Measurements from ENCODE around the gene TAMALIN.
A peak's percentile ranks its signal among the peaks of the same experiment; 100 is the strongest.

TAMALIN gene

DNA sequence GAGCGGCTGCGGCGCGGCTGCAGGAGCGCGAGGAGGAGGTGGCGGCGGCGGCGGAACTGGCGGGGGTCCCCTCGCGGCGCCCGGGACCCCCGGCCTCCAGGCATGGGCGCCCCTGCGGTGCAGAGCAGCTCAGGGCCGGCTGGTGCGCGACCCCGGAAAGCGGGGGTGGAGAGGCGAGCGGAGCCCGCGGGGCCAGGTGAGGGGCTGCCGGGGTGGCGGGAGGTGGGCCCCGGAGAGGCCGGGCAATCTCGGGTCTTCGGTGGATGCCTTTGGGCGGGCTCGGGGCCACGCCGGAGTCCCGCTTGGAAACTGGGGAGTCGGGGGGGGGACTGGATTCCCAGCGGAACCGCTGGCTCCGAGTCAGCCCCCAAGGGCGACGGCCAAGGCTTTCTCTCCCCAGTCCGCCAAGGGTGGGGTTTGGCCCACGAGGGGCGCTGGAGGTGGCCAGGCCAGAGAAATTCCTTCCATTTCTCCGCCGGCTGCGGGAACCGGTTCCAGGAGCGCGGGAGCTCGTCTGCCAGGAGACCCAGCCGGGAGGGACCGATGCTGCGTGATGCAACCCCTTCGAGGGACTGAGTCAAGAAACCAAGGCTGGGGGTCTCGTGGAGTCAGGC is 30.6 kb downstream of the TAMALIN start:
- DNase-seq = peak; percentile 51

GRCh38 chr12:52038447-52038846 is 31.7 kb downstream of the TAMALIN start:
- no peak for DNase-seq

GRCh38 chr12:52041035-52041434 is 34.3 kb downstream of the TAMALIN start:
- DNase-seq = no peak

DNA sequence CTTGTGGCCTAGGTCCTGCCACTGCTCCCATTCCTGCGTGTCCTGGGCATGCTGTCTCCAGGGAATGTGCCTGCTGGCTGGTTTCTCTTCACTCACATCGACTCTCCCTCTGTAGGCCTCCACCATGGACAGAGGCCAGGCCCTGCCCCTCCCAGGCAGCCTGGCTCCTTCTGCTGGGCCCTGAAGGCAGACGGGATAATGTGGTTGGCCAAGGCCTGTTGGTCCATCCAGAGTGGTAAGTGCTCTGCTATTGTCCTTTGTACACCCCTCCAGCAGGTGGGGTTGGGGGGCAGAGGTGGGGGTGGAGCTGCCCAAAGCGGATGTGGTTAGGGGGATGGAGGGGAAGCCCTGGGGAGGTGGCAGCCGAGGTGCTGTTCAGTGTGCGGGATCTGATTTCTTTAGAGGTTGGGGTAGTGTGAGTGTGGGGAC is 35.0 kb downstream of the TAMALIN start:
- no peak for DNase-seq

DNA sequence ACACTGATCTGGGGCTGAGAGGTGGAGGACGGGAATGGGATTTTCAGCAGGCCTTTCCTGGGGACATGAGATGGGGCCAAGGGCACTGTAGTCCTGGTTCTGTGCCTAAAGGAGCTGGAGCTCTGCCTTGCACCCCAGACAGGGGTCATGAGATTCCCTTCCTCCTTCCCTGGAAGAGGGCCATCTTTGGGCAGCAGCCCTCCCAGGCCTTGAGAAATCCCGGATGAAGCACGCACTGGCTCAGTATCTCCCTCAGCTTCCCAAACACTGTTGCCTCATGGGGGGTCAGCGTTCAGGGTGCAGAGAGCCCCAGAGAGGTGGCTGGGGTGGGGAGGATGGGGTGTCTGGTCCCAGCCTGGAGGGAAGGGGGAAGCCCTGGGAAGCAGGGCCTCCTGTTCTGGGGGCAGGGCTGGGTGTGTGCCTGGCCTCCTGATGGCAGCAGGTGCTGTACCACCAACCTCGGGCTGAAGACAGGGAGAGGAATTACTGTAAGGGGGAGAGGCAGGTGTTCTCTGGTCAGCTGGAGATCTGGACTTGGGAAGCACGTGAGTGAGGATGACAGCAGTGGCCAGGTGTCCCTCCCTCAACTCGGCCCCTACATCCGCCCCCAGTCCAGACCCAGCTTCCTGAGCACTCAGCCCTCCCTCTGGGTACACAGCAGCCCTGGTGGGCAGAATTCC is 36.1 kb downstream of the TAMALIN start:
- DNase-seq = no peak

DNA sequence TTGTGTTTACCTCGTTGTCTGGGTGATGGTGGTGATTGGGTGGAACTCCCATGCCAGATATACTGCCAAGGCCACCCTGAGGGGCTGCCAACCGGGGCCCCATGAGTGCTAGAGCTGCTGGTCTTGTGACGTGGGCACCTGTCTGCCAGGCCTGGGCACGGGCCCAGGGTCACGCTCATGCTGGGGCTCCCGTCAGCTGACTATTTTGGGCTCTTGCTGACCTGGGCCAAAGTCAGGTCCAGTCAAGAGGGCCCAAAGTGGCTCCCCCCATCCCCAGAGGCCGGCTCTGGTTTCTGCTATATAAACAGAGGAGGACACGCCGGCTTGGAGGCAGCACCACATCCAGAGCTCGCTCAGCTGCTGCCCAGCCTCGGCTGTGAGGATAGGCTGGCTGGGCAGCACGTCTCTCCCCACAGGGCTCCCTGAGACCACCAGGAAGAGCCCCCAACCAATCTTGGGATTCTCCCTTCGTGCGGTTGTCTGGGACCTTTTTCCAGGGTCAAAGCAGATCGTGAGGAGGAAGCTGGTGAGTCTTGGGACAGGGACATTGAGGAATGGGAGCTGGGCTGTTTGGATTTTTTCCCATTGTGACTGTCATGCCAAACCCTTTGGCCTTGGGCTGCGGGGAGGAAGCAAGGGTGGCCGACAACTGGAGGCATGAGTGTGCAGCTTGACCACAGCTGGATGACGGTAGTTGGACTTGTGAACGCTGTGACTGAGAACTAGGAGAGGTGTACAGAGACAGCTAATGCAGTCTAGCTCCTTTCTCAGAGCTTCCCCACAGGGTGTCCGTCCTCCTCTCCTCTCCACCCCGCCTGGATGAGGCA is 36.9 kb downstream of the TAMALIN start:
- DNase-seq = no peak

GRCh38 chr12:52044292-52044983 is 37.7 kb downstream of the TAMALIN start:
- no peak for DNase-seq

GRCh38 chr12:52045794-52046199 is 39.1 kb downstream of the TAMALIN start:
- DNase-seq = no peak

DNA sequence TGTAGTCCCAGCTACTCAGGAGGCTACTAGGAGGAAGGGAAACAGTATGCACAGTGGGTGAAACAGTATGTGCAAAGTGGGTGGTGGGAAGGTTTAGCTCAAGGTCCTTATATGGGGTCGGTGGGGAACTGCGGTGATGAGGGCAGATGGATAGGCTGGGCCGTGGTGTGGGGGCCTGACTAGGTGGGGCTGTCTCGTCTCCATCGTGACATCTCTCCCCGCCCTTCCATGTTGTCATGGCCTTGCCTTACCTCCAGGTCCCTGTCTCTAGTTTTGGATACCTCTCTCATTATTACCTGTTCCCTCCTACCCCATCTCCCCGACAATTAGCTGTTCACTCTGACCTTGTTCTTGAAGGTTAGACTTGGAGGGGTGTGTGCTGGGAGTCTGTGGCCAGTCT is 40.1 kb downstream of the TAMALIN start:
- DNase-seq = no peak

DNA sequence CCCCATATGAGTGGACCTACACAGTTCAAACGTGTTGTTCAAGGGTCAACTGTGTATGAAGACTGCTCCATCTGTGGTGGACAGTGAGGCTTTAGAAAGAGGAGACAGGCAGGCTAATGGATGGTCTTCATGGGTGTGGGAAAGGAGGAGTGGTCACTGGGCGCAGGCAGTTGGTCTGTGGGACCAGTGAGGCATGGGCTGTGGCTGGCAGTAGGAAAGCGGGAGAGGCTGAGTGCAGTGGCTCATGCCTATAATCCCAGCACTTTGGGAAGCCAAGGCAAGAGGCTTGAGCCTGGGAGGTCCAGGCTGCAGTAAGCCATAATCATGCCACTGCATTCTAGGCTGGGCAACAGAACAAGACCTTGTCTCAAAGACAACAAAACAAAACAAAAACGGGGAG is 42.5 kb downstream of the TAMALIN start:
- no peak for DNase-seq

DNA sequence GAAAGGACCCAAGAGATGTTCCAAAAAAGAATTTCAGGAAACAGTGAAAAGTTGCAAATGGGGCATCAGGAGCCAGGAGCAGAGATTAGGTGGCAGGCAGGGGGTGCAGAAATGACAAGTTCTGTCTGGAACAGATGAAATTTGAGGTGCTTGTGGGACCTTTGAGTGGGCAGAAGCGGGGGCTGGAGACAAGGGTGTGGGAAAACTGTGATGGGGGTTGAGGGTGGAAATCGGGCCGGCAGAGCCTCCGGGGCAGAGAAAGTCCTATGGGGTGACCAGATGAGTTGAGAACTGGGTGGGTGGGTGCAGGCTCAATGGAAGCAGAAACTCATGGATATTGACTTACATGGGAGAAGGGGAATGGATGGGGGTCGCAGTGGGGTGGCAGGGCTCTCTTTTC is 42.9 kb downstream of the TAMALIN start:
- no peak for DNase-seq

GRCh38 chr12:52050116-52050757 is 43.5 kb downstream of the TAMALIN start:
- DNase-seq = no peak

- peak; percentile 95 for DNase-seq
Observed at GRCh38 chr12:52050758-52051541, 44.2 kb downstream of the TAMALIN start, which contains the start of gene NR4A1. Gene NR4A1 (plus strand): TSS chr12:52051442. CDS start chr12:52054329, 2,887 bp downstream.

DNA sequence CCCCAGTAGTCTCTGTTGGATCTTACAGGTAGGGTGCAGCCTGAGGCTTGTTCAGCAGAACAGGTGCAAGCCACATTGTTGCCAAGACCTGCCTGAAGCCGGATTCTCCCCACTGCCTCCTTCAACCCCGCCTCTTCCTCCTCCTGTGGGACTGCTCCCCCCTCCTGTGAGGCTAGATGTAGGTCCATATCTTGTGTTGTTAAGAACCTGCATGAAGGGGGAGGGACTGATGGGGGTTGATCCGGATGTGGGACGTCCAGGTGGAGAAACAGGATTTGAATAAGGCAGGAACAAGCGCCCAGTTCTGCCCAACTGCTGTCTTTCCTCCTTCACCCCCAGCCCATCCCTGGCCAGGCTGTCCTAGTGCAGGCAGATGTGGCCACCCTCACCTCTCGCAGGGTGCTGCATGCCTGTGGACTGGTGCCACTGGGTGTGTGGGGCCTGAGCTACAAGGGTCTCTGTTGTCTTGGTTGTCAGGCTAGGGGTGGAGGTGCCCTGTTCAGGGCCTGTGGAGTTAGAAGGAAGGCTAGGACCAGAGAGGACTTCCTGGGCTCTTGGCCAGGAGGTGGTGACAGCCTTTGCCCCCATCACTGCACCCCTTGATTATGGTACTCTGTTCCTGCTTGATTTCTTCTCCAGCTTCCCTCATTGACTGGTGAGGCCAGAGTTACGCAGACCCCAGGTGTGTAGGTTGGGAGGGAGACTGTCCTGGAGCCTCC is 45.9 kb downstream of the TAMALIN start:
- DNase-seq = no peak

- DNase-seq = no peak
Observed at GRCh38 chr12:52053536-52054209, 46.9 kb downstream of the TAMALIN start.

DNA sequence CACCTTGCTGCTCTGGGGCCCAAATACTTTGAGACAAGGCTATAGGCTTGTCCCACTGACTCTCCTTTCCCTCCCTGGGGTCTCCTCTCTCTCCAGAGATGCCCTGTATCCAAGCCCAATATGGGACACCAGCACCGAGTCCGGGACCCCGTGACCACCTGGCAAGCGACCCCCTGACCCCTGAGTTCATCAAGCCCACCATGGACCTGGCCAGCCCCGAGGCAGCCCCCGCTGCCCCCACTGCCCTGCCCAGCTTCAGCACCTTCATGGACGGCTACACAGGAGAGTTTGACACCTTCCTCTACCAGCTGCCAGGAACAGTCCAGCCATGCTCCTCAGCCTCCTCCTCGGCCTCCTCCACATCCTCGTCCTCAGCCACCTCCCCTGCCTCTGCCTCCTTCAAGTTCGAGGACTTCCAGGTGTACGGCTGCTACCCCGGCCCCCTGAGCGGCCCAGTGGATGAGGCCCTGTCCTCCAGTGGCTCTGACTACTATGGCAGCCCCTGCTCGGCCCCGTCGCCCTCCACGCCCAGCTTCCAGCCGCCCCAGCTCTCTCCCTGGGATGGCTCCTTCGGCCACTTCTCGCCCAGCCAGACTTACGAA is 47.6 kb downstream of the TAMALIN start:
- no peak for DNase-seq

- DNase-seq = no peak
Observed at GRCh38 chr12:52054833-52055730, 48.3 kb downstream of the TAMALIN start.

GRCh38 chr12:52055731-52056711 is 49.3 kb downstream of the TAMALIN start:
- no peak for DNase-seq
